ENCODE data around the gene CNBP. TPM values are rescaled to one million over a fixed set of nuclear protein-coding genes. Genes with fewer than 3 reads are reported as not detected.
"Not testable (repeated sequence)": the region's sequence is repeated elsewhere in the genome, so short reads cannot be mapped to it uniquely, and the experiment has no call there.

The CNBP gene
- total and polyA plus RNA-seq, 12 donors = 296 to 804 (median 454) TPM

GRCh38 chr3:129230311-129231019, 46.8 kb upstream of the CNBP start:
- 30 to 47% (median 43%) methylated on average over 7 of the region's 7 CpGs for WGBS, 4 donors
- peak overlapping the region in 4 of 5 donors; percentile 52 to 87 (median 78) for H3K27ac ChIP-seq
- peak; percentile 52 to 82 (median 72) for DNase-seq

DNA sequence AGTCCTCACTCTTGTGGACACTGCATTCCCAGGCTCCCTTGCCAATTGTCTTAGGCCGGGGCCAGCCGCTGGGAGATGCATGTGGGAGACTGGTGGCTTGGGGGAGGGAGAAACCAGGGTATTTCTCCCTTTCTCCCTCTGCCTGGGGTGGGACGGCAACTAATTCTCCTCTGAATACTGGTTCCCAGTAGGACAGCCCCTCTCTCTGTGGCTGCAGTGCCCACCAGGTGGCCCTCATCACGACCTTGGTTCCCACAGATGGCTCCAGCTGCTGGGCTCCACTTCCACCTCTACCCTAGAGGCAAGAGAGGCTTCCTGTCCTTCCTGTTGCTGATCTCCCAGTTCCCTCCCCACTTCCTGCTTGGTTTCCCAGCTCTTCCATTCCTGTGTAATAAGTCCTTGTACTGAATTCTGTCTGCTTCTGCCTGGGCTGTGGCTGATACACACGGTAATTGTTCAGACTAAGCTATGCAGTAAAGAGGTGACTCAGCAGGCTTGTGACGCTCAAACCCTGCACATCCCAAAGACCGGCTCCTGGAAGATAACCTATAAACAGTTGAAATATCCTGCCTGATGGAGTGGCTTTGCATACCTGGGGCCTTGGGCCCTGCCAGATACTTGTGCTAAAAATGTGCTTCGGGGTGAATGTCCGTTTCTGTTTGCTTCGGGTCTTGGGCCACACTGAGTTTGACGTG, 45.3 kb upstream of the CNBP start:
- no peak for TF ChIP-seq POLR2A (IDR thresholded peaks at IDR 0.05)
- TF ChIP-seq, protein P1, sequence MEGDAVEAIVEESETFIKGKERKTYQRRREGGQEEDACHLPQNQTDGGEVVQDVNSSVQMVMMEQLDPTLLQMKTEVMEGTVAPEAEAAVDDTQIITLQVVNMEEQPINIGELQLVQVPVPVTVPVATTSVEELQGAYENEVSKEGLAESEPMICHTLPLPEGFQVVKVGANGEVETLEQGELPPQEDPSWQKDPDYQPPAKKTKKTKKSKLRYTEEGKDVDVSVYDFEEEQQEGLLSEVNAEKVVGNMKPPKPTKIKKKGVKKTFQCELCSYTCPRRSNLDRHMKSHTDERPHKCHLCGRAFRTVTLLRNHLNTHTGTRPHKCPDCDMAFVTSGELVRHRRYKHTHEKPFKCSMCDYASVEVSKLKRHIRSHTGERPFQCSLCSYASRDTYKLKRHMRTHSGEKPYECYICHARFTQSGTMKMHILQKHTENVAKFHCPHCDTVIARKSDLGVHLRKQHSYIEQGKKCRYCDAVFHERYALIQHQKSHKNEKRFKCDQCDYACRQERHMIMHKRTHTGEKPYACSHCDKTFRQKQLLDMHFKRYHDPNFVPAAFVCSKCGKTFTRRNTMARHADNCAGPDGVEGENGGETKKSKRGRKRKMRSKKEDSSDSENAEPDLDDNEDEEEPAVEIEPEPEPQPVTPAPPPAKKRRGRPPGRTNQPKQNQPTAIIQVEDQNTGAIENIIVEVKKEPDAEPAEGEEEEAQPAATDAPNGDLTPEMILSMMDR (IDR thresholded peaks at IDR 0.05) = no peak
- H3K4me1 ChIP-seq (replicated peaks in 1 of 2) = peaks cover 45 to 68% of the 10 kb centered on the region in 2 donors
- no peaks in the 10 kb centered on the region for H3K27me3 ChIP-seq
- no peaks in the 10 kb centered on the region for H3K9me3 ChIP-seq (replicated peaks in 1 of 3)
- no peaks in the 10 kb centered on the region for H3K36me3 ChIP-seq (replicated peaks in 1 of 2)
- H3K27ac ChIP-seq = peak overlapping the region; percentile 1 to 87 (median 51)
- intact Hi-C loops (cut with DNase I) = no loop called here
- H3K4me3 ChIP-seq = no peak overlapping the region
- peak in 3 of 7 donors; percentile 35 to 42 (median 37) for DNase-seq
- WGBS, 4 donors = 43 to 48% (median 43%) methylated on average over 10 to 11 of the region's 11 CpGs

More at GRCh38 chr3:129230311-129231019, 46.8 kb upstream of the CNBP start:
- Histone ChIP-seq H3K9me3 (replicated peaks in 1 of 3) (no peaks in the 10 kb centered on the region), H3K36me3 (replicated peaks in 1 of 2) (no peaks in the 10 kb centered on the region), H3K27me3 (no peaks in the 10 kb centered on the region), H3K4me3 (no peak overlapping the region), H3K4me1 (replicated peaks in 1 of 2) (peaks cover 34 to 53% of the 10 kb centered on the region in 2 donors)
- TF ChIP-seq, protein P1 (IDR thresholded peaks at IDR 0.05) = no peak
- TF ChIP-seq POLR2A (IDR thresholded peaks at IDR 0.05) = peak in 1 of 2 donors; percentile 25
- intact Hi-C loops (cut with DNase I) = no loop called here

GRCh38 chr3:129226374-129226773, 42.7 kb upstream of the CNBP start:
- Histone ChIP-seq H3K36me3 (replicated peaks in 1 of 2) (no peaks in the 10 kb centered on the region), H3K27ac (peak overlapping the region; percentile 57 to 94 (median 87)), H3K27me3 (no peaks in the 10 kb centered on the region), H3K4me3 (no peak overlapping the region), H3K4me1 (replicated peaks in 1 of 2) (peaks cover 47 to 74% of the 10 kb centered on the region in 2 donors), H3K9me3 (replicated peaks in 1 of 3) (no peaks in the 10 kb centered on the region)
- intact Hi-C loops (cut with DNase I) = no loop called here
- peak; percentile 92 to 99 (median 98) for DNase-seq
- 16 to 31% (median 29%) methylated on average over 6 of the region's 6 CpGs for whole genome bisulfite sequencing, 4 donors
- TF ChIP-seq POLR2A (IDR thresholded peaks at IDR 0.05) = peak in 1 of 2 donors; percentile 63
- TF ChIP-seq, protein P1 (IDR thresholded peaks at IDR 0.05) = no peak

GRCh38 chr3:129224984-129225393, 41.3 kb upstream of the CNBP start:
- no peaks in the 10 kb centered on the region for H3K36me3 ChIP-seq (replicated peaks in 1 of 2)
- 0 to 3% (median 1%) methylated on average over 9 of the region's 9 CpGs for WGBS, 4 donors
- DNase-seq = peak; percentile 84 to 98 (median 97)
- H3K27ac ChIP-seq = peak overlapping the region; percentile 82 to 94 (median 87)
- intact Hi-C loops (cut with DNase I) = no loop called here
- H3K27me3 ChIP-seq = no peaks in the 10 kb centered on the region
- H3K4me3 ChIP-seq = peak overlapping the region in 1 of 4 donors; percentile 9
- H3K9me3 ChIP-seq (replicated peaks in 1 of 3) = no peaks in the 10 kb centered on the region
- peaks cover 43 to 63% of the 10 kb centered on the region in 2 donors for H3K4me1 ChIP-seq (replicated peaks in 1 of 2)
- TF ChIP-seq POLR2A (IDR thresholded peaks at IDR 0.05) = peak in 1 of 2 donors; percentile 83
- TF ChIP-seq, protein P1 (IDR thresholded peaks at IDR 0.05) = peak in 3 of 6 experiments; percentile 20 to 41 (median 40)

- DNase-seq; H3K9me3 ChIP-seq (replicated peaks in 1 of 3); H3K36me3 ChIP-seq (replicated peaks in 1 of 2); intact Hi-C loops (cut with DNase I); H3K27me3 ChIP-seq: not testable (repeated sequence)
- H3K4me3 ChIP-seq = peak overlapping the region in 1 of 4 donors; percentile 27
- peak overlapping the region; percentile 82 to 89 (median 86) for H3K27ac ChIP-seq
- H3K4me1 ChIP-seq (replicated peaks in 1 of 2) = peaks cover 43 to 58% of the 10 kb centered on the region in 2 donors
- WGBS, 4 donors = 0 to 33% (median 8%) methylated on average over 1 of the region's 1 CpG
These were observed 40.7 kb upstream of the CNBP start for GRCh38 chr3:129224387-129224786.
